Measurements from ENCODE around the gene VAV2.

DNA sequence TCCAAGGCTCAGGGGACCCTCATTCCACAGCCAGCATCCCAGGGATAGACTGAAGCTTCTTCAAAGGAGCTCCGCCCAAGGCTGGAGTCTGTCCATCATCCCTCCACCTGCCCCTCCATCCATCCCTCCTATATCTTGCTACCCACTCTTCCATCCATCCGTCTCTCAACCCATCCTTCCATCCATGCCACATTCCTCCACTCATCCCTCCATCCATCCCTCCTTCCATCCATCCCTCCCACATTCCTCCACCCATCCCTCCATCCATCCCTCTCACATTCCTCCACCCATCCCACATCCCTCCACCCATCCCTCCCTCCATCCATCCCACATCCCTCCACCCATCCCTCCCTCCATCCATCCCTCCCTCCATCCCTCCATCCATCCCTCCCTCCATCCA is 5.5 kb upstream of the VAV2 start:
- TF ChIP-seq, protein P1, sequence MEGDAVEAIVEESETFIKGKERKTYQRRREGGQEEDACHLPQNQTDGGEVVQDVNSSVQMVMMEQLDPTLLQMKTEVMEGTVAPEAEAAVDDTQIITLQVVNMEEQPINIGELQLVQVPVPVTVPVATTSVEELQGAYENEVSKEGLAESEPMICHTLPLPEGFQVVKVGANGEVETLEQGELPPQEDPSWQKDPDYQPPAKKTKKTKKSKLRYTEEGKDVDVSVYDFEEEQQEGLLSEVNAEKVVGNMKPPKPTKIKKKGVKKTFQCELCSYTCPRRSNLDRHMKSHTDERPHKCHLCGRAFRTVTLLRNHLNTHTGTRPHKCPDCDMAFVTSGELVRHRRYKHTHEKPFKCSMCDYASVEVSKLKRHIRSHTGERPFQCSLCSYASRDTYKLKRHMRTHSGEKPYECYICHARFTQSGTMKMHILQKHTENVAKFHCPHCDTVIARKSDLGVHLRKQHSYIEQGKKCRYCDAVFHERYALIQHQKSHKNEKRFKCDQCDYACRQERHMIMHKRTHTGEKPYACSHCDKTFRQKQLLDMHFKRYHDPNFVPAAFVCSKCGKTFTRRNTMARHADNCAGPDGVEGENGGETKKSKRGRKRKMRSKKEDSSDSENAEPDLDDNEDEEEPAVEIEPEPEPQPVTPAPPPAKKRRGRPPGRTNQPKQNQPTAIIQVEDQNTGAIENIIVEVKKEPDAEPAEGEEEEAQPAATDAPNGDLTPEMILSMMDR (IDR thresholded peaks at IDR 0.05), result no peak
- TF ChIP-seq POLR2A (IDR thresholded peaks at IDR 0.05), result no peak
- TF ChIP-seq POLR2AphosphoS5 (IDR thresholded peaks at IDR 0.05; ENCODE audit: insufficient read depth in 1 of 2, low read depth in 1 of 2), result no peak
